NCI-H345 (cell line): ENCODE measurements around the gene TCAP.

Source experiments
- DNase-seq: peaks from one replicate; lab custom pipeline; 2025; lab: John Stamatoyannopoulos, UW

TCAP gene

DNA sequence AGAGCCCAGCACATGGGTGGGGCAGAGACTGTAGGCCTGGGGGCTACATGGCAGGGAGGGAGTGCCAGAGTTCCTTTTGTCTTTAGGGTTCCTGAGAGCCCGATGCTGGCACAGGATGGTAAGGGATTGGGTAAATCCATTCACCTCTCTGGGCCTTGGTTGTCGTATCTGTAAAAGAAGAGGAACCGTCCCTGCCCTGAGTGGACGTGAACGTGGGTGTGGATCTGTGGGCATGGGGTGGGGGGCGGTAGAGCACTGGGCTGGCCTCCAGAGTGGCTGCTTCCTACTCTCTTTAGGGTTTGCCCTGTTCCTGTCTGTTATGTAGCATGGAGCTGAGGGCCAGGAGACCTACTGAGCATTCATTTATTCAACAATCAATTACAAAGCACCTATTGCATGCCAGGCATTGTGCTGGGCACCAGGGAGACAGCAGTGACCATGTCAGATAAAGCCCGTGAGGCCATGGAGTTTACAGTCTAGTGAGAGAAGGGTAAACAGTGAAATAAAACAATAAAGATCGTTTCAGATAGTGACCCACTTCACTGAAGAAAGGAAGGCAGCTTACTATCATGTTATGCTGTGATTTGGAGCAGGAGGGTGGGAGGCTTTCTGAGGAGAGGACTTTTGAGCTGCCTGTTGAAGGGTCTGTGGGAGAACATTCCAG, 13.1 kb upstream of the TCAP start:
- no peak for DNase-seq

DNA sequence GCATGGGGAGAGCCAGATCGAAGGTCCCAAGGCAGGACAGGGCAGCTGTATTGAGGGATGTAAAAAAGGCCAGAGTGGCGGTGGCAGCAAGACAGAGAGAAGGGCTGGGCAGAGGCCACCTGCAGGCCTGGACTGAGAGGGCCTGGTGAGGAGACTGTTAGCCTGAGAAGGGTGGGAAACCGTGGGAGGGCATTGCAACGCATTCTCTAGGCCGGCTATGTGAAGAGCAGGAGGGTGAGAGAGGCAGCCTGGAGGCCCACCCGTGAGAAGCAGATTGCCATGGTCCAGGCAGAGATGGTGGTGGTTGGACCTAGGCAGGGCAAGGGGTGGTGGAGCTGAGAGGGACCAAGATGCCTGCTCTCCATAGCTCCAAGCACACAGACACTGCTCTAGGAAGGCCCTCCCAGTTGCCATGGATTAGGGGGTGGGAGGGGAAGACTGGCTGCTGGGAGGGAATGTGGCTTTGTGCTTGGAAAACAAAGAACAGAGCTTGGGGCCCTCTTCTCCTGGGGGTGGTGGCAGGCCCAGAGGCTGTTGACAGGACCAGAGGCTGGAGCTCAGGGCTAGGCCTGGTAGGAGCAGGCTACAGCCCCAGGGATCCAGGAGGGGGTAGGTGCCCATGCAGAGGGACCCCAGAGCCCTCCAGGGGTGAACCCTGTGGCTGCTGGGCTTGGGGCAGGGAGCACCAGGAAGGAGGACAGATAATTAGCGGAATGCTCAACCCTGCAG, 12.4 kb upstream of the TCAP start:
- DNase-seq: no peak

DNA sequence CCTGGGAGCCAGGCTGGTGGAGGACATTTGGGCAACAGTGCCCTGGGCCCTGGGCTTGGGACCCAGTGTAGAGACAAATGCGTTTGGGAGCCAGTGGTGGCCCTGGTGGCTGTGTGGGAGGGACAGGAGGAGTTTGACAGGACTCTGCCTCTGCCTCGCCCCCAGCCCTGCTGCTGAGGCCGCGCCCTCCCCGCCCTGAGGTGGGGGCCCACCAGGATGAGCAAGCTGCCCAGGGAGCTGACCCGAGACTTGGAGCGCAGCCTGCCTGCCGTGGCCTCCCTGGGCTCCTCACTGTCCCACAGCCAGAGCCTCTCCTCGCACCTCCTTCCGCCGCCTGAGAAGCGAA, 11.9 kb upstream of the TCAP start:
- DNase-seq: no peak

DNA sequence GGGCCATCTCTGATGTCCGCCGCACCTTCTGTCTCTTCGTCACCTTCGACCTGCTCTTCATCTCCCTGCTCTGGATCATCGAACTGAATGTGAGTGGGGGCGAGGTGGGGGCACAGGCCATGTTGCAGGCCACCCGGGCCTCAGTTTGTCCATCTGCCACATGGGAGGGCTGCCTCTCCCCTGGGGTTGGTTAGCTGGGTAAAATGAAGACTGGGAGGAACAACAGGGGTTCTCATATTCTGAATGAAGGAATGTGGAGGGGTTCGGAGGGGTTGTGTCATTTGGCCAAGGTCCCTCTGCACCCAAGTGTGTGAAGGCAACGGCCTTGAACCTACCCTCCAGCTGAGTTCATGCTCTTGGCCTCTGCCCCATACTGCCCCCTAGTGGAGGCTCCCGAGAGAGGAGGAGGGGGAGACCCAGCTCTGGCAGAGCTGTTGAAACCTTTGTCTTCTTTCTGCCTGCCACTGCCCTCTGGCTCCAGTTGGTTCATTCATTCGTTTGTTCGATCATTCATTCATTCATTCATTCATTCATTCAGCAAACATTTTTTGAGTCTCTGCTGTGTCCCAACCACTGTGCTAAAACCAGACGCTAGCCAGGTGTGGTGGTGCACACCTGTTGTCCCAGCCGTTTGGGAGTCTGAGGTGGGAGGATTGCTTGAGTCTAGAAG, 11.4 kb upstream of the TCAP start:
- peak; percentile 18 for DNase-seq

DNA sequence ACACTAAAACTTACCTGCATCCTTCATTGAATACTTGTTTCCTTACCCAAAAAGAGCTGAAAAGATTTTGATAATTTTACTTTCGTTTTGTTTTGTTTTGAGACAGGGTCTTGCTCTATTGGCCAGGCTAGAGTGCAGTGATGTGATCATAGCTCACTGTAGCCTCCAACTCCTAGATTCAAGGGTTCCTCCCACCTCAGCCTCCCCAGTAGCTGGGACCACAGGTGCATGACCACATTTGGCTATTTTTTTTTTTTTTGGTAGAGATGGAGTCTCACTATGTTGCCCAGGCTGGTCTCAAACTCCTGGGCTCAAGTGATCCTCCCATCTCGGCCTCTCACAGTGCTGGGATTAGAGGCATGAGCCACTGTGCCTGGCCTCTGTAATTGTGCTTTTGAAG, 10.0 kb upstream of the TCAP start:
- DNase-seq: no peak

DNA sequence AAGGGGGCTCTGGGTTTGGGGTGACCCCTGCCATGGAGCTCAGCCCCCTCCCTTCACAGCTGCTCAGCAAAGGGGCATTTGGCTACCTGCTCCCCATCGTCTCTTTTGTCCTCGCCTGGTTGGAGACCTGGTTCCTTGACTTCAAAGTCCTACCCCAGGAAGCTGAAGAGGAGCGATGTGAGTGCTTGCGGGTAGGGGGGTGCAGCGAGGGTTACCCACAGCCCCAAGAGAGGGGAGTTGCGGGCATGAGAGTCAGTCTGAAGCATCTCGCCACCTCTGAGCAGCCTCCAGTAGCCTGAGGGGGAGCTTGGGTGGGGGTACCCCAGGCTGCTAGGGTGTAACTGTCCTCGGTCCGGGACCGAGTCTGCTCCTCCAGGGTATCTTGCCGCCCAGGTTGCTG, 6.8 kb upstream of the TCAP start:
- no peak for DNase-seq

DNA sequence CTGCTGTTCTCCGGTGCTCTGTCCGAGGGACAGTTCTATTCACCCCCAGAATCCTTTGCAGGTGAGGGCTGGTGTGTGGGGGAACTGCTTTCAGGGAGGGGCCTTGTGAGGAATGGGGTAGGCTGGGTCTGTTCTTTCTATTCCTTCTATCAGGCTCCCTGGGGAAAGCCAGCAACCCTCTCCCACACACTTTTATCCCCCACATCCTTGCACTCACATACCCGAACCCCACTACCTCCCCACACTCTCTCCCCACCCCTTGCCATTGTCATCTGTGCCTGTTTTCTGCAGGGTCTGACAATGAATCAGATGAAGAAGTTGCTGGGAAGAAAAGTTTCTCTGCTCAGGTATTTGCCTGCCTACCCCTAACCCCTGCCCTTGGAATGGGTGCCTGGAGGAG, 6.4 kb upstream of the TCAP start:
- no peak for DNase-seq

DNA sequence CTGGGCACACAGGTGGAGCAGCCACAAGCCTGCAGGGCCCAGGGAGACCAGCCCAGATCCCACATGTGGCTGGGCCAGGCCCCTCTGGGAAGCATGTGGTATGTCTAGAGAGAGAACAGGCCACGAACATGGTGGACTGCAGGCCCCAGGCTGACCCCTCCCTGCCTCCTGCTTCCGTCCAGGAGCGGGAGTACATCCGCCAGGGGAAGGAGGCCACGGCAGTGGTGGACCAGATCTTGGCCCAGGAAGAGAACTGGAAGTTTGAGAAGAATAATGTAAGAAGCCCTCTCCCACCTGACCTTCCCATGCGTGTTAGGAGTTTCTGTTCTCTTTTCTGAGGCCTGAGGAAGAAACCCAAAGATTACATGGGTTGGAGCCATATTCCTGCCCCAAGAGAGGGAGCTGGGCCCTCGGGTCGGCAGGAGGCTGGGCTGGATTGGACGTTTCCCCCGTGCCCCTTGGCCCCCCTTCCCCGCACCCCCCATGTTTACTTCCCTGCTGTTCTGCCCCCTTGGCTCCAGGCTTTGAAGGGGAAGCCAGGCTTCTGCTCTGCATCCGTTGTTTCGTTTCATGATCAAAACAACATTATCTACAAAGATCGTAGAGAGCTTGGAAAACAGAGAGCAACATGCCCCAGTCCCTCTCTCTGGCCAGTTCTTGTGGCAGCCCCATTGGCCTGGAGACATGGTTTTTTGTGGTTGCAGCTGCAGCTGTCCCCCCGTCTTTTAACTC, 5.7 kb upstream of the TCAP start:
- DNase-seq: no peak

DNA sequence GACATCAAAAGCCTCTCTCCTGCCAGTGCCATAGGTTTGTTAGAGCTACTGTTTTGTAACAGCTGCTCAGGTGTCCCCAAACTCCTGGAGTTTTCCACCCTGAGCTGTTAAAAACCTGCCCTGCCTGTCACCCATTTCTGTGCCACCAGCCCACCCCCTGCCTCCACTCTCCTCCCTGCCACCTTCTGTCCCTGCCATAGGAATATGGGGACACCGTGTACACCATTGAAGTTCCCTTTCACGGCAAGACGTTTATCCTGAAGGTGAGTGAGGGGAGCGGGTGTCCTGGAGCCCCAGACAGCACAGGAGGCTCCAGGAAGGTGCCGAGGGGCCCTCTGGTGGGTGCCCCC, 5.2 kb upstream of the TCAP start:
- DNase-seq: no peak

DNA sequence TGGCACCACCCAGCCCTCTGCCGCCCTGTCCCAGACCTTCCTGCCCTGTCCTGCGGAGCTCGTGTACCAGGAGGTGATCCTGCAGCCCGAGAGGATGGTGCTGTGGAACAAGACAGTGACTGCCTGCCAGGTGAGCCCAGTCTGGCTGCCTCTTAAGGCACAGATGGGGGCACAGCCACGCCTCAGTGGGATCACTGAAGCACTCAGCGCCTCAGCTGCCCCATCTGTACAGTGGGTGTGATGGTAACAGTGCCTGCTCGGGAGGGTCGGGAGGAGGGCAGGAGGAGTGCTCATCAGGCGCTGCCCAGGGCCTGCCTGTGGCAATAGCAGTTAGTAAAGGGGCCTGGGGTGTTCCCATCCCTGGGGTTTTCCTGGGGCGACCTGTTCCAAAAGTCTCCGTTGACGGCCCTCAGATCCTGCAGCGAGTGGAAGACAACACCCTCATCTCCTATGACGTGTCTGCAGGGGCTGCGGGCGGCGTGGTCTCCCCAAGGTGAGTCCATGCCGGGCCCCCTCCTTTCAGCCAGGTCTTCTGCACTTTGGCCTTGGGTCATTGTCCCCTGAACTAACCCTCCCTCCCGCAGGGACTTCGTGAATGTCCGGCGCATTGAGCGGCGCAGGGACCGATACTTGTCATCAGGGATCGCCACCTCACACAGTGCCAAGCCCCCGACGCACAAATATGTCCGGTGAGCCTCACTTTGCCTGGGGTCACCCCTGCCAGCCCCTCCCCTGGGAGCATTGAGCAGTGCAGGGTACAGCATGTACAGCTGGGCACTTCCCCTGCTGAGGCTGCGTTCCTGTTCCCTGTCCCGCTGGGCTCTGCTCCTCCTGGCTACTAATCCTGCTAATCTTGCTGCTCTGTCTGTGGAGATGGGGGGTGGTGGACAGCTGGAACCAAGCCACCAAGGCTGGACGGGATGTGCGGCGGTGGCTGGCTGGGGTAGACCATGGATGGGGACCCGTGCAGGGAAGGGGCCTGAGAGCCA, 4.5 kb upstream of the TCAP start:
- no peak for DNase-seq

DNA sequence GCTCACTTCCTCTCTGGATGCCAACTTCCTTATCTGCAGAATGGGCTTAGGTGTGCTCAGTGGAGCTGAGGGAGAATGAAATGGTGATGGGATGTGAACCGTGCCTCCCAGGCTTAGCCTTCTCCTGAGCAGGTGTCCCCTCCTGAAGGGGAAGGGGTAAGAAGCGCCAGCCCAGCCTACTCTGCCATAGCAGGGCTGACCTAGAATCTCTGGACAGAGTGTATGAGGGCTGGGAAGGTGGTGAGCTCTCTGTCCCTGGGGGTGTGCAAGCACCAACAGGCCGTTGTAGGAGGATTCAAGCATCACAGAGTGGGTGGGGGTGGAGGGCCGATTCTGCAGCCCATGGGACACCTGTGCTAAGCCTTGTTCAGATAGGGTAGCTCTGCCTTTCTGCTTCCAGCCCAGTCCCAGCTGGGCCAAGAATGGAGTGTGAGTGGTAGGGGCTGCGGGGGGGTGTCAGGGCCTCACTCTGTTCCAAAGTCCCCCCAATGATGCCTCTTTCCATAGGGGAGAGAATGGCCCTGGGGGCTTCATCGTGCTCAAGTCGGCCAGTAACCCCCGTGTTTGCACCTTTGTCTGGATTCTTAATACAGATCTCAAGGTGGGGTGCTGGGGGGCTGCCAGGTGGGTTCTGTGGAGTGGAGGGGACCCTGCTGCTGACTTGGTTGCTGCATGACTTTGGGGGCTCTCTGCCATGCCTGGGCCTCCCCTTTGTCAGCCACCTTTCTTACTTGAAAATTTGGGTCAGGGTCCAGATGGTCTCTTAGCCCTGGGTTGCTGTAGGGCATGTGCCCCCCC, 3.2 kb upstream of the TCAP start:
- DNase-seq: no peak

DNA sequence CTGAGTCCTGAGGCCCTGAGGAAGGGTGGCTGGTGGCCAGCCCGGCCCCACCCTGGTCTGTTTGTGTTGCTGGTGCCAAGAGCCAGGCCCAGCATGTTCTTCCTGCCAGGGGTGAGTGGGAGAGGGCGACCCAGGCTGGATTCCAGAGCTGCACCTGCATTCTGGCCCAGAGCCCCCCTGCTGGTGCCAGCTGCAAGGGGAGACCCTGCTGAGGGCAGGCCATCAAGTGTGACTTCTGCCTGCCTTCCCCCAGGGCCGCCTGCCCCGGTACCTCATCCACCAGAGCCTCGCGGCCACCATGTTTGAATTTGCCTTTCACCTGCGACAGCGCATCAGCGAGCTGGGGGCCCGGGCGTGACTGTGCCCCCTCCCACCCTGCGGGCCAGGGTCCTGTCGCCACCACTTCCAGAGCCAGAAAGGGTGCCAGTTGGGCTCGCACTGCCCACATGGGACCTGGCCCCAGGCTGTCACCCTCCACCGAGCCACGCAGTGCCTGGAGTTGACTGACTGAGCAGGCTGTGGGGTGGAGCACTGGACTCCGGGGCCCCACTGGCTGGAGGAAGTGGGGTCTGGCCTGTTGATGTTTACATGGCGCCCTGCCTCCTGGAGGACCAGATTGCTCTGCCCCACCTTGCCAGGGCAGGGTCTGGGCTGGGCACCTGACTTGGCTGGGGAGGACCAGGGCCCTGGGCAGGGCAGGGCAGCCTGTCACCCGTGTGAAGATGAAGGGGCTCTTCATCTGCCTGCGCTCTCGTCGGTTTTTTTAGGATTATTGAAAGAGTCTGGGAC, 2.4 kb upstream of the TCAP start:
- DNase-seq: no peak

DNA sequence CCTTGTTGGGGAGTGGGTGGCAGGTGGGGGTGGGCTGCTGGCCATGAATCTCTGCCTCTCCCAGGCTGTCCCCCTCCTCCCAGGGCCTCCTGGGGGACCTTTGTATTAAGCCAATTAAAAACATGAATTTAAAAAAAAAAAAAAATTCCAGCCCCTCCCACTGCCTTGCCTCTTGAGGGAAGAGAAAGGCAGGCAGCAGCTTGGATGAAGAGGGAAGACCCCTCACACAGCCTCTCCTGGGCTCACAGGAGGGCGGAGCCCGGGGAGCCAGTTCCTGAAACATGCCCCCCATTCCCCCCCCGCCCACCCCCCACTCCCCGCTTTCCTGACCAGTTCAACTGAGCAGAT, 1.8 kb upstream of the TCAP start:
- DNase-seq: no peak

DNA sequence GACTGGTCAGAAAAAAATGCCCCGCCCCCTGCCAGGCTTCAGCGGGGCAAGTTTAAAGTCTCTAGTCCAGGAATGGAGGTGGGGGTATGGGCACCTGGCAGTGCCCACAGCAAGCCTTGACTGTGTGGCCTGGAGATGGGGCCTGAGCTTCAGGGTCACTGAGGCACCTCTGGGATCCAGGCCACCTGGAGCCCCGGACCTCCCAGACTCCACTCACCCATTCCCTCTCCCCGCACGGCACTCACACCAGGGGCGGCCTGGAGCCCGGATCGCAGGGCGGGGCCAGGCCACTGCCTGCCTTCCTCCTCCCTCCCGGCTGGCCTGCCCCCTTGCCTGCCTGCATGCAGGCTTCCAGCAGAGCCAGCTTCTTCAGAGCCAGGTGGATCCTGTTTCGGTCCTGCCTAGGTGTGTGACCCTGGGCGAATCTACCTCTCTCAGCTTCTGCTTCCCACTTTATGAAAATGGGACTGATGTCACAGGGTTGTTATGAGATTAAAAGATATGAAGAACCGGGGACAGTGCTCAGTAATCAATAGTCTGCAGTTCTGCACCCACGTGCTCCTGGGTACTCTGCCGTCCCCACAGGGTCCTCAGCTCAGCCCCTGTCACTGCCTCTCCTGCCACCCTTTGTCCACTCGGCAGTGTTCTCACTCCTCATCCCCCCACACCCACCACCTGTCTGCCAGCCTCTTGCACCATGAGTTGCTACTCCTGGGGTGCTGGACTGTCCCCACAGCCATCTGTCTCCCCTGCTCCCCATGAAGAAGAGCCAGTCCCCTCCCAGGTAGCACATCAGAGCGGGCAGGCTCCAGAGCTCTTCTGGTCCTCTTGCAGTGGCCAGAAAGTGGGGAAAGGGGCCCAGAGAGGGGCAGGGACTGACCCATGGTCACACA, 1.2 kb upstream of the TCAP start:
- DNase-seq: no peak

DNA sequence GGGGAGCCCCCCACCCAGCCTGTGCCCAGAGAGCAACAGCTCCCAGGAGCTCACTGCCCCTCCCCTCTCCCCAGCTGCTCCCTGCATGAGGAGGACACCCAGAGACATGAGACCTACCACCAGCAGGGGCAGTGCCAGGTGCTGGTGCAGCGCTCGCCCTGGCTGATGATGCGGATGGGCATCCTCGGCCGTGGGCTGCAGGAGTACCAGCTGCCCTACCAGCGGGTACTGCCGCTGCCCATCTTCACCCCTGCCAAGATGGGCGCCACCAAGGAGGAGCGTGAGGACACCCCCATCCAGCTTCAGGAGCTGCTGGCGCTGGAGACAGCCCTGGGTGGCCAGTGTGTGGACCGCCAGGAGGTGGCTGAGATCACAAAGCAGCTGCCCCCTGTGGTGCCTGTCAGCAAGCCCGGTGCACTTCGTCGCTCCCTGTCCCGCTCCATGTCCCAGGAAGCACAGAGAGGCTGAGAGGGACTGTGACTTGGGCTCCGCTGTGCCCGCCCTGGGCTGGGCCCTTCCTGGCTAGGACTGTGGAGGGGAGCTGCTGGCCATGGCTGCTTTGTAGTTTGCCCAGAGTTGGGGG, 584 bp downstream of the TCAP start:
- DNase-seq: peak; percentile 64

DNA sequence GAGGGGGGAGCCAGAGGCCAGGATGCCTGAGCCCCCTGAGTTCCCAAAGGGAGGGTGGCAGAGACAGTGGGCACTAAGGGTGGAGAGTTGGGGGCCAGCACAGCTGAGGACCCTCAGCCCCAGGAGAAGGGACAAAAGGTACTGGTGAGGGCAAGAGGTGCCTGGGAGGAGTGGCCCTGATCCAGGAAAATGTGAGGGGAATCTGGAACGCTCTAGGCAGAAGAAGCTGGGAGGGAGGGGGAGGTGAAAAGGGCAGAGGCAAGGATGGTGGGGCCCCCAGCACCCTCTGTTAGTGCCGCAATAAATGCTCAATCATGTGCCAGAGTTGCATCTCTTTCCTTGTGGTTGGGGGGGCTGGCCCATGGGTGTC, 1.1 kb downstream of the TCAP start:
- DNase-seq: no peak

DNA sequence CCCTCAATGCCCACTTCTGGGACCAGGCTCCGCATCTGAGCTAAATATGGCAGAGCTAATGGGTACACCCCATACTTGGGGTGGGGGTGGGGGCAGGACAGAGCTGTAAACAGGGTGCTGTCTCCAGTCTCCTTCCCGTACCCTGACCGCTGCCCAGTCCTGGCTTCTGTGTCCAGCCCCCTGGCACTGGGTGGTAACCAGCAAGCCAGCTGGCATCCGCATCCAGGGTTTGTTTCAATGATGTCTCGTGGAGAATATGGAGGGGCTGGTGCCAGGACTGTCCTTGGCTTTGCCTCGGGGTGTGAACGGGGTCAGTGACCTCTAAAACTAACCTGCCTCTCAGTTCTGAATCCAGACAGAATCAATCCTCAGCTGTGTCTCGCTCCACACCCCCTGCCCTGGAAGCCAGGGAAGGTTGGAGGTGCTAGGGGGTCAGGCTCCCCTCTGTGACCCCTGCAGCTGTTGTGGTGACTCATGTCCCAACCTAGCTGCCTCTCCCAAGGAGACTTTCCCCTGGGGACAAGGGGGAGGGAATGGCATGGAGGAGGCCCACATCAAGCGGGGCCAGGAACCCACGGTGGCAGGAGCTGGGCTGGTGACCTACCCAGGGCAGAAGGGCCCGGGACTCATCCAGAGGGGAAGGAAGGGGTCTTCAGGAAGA, 1.6 kb downstream of the TCAP start:
- no peak for DNase-seq

DNA sequence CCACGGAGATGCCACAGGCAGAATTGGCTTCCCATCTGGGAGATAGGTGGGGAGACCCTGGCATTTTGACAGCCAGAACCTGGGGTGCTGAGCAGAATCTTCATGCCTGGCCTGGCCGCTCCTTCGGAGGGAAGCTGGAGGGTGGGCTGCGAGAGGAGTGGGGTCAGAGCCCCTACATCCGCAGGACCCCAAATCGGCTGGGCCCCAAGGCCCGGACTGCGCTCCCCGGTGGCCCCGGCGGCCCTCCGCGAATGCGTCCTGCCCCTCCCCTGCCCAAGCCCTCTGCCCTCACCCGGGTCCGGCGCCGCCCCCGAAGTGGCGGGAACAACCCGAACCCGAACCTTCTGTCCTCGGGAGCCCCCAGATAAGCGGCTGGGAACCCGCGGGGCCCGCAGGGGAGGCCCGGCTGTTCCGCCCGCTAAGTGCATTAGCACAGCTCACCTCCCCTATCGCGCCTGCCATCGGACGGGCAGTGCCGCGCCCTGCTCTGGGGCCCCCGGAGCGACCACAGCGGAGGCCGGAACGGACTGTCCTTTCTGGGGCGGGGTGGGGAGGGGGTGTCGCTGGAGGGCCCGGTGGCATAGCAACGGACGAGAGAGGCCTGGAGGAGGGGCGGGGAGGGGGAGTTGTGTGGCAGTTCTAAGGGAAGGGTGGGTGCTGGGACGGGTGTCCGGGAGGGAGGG, 2.3 kb downstream of the TCAP start:
- DNase-seq: no peak
